Loucy (cell line): ENCODE data around the gene MUC13.

Source experiments
- CTCF ChIP-seq: fragments of 200-600 bp; sonication (generic); conservative IDR thresholded peaks from 2 replicates; pipeline ENCODE4 v1.5.1; 2014; ENCODE audit warnings: mild to moderate bottlenecking, antibody characterized with exemption, low read length
- EZH2phosphoT487 ChIP-seq: fragments of 200-600 bp; IDR thresholded peaks from 2 replicates; pipeline ENCODE4 v1.6.1; 2018; ENCODE audit warnings: antibody characterized with exemption, mild to moderate bottlenecking, moderate library complexity, borderline replicate concordance

- TF ChIP-seq EZH2phosphoT487 (no peak), CTCF (no peak)
Observed at GRCh38 chr3:124963755-124964154, 29.2 kb upstream of the MUC13 start.
